H9 (cell line): Measurements from ENCODE around the gene IL1RL2. TPM values are rescaled to one million over a fixed set of nuclear protein-coding genes. Genes with fewer than 3 reads are reported as not detected.

Experiments used
- DNase-seq: peaks from one replicate; pipeline ENCODE4 v3.0.0-alpha.2; 2017
- H2AFZ ChIP-seq: one replicate; pipeline ENCODE4 v1.6.1; 2013; ENCODE audit warnings: mild to moderate bottlenecking, low read length, control low read depth, moderate library complexity
- H2AK5ac ChIP-seq: 2 replicates; pipeline ENCODE4 v1.6.1; 2013; ENCODE audit warnings: low read length, control low read depth, mixed read lengths; ENCODE audit not compliant: insufficient read length
- H2BK120ac ChIP-seq: one replicate; pipeline ENCODE4 v1.6.1; 2013; ENCODE audit warnings: low read depth, mild to moderate bottlenecking, low read length, control low read depth, inconsistent platforms; ENCODE audit not compliant: poor library complexity, severe bottlenecking
- H2BK12ac ChIP-seq: 2 replicates; pipeline ENCODE4 v1.6.1; 2013; ENCODE audit warnings: low read length, control low read depth, mixed read lengths, low read depth; ENCODE audit not compliant: insufficient read length
- H2BK15ac ChIP-seq: 2 replicates; pipeline ENCODE4 v1.6.1; 2013; ENCODE audit warnings: low read depth, low read length, control low read depth
- H2BK20ac ChIP-seq: one replicate; pipeline ENCODE4 v1.6.1; 2013; ENCODE audit warnings: low read depth, mild to moderate bottlenecking, low read length, control low read depth, inconsistent platforms; ENCODE audit not compliant: poor library complexity, severe bottlenecking
- H2BK5ac ChIP-seq: 2 replicates; pipeline ENCODE4 v1.6.1; 2013; ENCODE audit warnings: low read length, control low read depth, mixed read lengths; ENCODE audit not compliant: insufficient read length
- H3K14ac ChIP-seq: 2 replicates; pipeline ENCODE4 v1.6.1; 2013; ENCODE audit warnings: low read length, control low read depth; ENCODE audit not compliant: insufficient read depth
- H3K18ac ChIP-seq: 2 replicates; pipeline ENCODE4 v1.6.1; 2013; ENCODE audit warnings: low read depth, mild to moderate bottlenecking, mixed read lengths, low read length, control low read depth; ENCODE audit not compliant: insufficient read length
- H3K23ac ChIP-seq: 2 replicates; pipeline ENCODE4 v1.6.1; 2013; ENCODE audit warnings: low read length, control low read depth, mixed read lengths, low read depth; ENCODE audit not compliant: insufficient read length
- H3K23me2 ChIP-seq: 2 replicates; pipeline ENCODE4 v1.6.1; 2013; ENCODE audit warnings: low read depth, mild to moderate bottlenecking, mixed read lengths, low read length, control low read depth; ENCODE audit not compliant: insufficient read length, poor library complexity, severe bottlenecking
- H3K27ac ChIP-seq: 2 replicates; pipeline ENCODE4 v1.5.1; 2013; ENCODE audit warnings: low read length, control low read depth, mixed read lengths, low read depth; ENCODE audit not compliant: insufficient read length
- H3K27me3 ChIP-seq: 2 replicates; pipeline ENCODE4 v1.6.1; 2013; ENCODE audit warnings: low read length, control low read depth, inconsistent platforms; ENCODE audit not compliant: insufficient read depth
- H3K4ac ChIP-seq: 2 replicates; pipeline ENCODE4 v1.6.1; 2013; ENCODE audit warnings: low read depth, mild to moderate bottlenecking, control low read depth, inconsistent platforms, low read length, moderate library complexity
- H3K4me1 ChIP-seq: 2 replicates; pipeline ENCODE4 v1.6.1; 2013; ENCODE audit warnings: low read length, control low read depth, inconsistent platforms; ENCODE audit not compliant: insufficient read depth
- H3K4me2 ChIP-seq: 2 replicates; pipeline ENCODE4 v1.6.1; 2013; ENCODE audit warnings: low read length, control low read depth, mixed read lengths; ENCODE audit not compliant: insufficient read length, insufficient read depth
- H3K56ac ChIP-seq: 2 replicates; pipeline ENCODE4 v1.6.1; 2013; ENCODE audit warnings: low read depth, mild to moderate bottlenecking, mixed read lengths, low read length, control low read depth; ENCODE audit not compliant: insufficient read length
- H3K79me1 ChIP-seq: 2 replicates; pipeline ENCODE4 v1.6.1; 2013; ENCODE audit warnings: low read depth, mild to moderate bottlenecking, moderate library complexity, low read length, control low read depth, inconsistent platforms; ENCODE audit not compliant: insufficient read depth, poor library complexity, severe bottlenecking
- H3K79me2 ChIP-seq: 2 replicates; pipeline ENCODE4 v1.6.1; 2013; ENCODE audit warnings: low read length, control low read depth, inconsistent platforms; ENCODE audit not compliant: insufficient read depth
- H3K9ac ChIP-seq: 2 replicates; pipeline ENCODE4 v1.6.1; 2013; ENCODE audit warnings: low read length, control low read depth, mixed read lengths; ENCODE audit not compliant: insufficient read length; ENCODE audit errors: extremely low read depth
- H3K9me3 ChIP-seq: one replicate; pipeline ENCODE4 v1.6.1; 2013; ENCODE audit warnings: low read depth, low read length, inconsistent platforms; ENCODE audit not compliant: control insufficient read depth
- H3T11ph ChIP-seq: one replicate; pipeline ENCODE4 v1.6.1; 2013; ENCODE audit warnings: mild to moderate bottlenecking, low read length, control low read depth, inconsistent platforms
- H4K20me1 ChIP-seq: one replicate; pipeline ENCODE4 v1.6.1; 2013; ENCODE audit not compliant: control insufficient read depth, insufficient read length, insufficient read depth
- H4K5ac ChIP-seq: 2 replicates; pipeline ENCODE4 v1.6.1; 2013; ENCODE audit warnings: low read depth, mild to moderate bottlenecking, mixed read lengths, low read length, control low read depth; ENCODE audit not compliant: insufficient read length
- H4K8ac ChIP-seq: replicated peaks from 2 replicates; pipeline ENCODE4 v1.6.1; 2013; ENCODE audit warnings: low read length, control low read depth, mixed read lengths, low read depth; ENCODE audit not compliant: insufficient read length
- H4K91ac ChIP-seq: 2 replicates; pipeline ENCODE4 v1.6.1; 2013; ENCODE audit warnings: low read depth, mild to moderate bottlenecking, moderate library complexity, mixed read lengths, low read length, control low read depth; ENCODE audit not compliant: insufficient read length
- H3K27ac Mint-ChIP-seq, 3 experiments: 2 replicates in 2 of 3; 3 replicates in 1 of 3; pipeline ENCODE4 v1.8.0; 2020 to 2021; ENCODE audit warnings: mixed read lengths in 3 of 3, mild to moderate bottlenecking in 1 of 3, moderate library complexity in 1 of 3
- H3K27me3 Mint-ChIP-seq: 2 replicates; pipeline ENCODE4 v1.8.0; 2021; ENCODE audit warnings: low read depth, mild to moderate bottlenecking, moderate library complexity, mixed read lengths
- H3K36me3 Mint-ChIP-seq, 3 experiments: 2 replicates in 2 of 3; 3 replicates in 1 of 3; pipeline ENCODE4 v1.8.0; 2020 to 2021; ENCODE audit warnings: low read depth in 3 of 3, mixed read lengths in 3 of 3; ENCODE audit not compliant: insufficient read depth in 1 of 3
- H3K4me1 Mint-ChIP-seq, 2 experiments: 2 replicates each; pipeline ENCODE4 v1.8.0; 2020; ENCODE audit warnings: mixed read lengths in 2 of 2
- H3K4me3 Mint-ChIP-seq, 2 experiments: 2 replicates in 1 of 2; 3 replicates in 1 of 2; pipeline ENCODE4 v1.8.0; 2020 to 2021; ENCODE audit warnings: mild to moderate bottlenecking in 2 of 2, mixed read lengths in 2 of 2, moderate library complexity in 1 of 2
- H3K9me3 Mint-ChIP-seq, 2 experiments: 2 replicates in 1 of 2; 3 replicates in 1 of 2; pipeline ENCODE4 v1.8.0; 2020; ENCODE audit warnings: mild to moderate bottlenecking in 2 of 2, mixed read lengths in 2 of 2, moderate library complexity in 1 of 2
- WGBS: extraction: QIAGEN DNeasy Blood & Tissue Kit; methylation state at CpG from one replicate; pipeline ENCODE4 v1.1.7; 2013; ENCODE audit warnings: missing lambda C conversion rate, low lambda C conversion rate, mixed read lengths; ENCODE audit not compliant: insufficient read length; ENCODE audit errors: extremely low coverage; 5-methylcytosine and 5-hydroxymethylcytosine counted together
- total RNA-seq: library from RNA; stranded (reverse); gene quantifications from 2 replicates; pipeline ENCODE4 v1.2.1, GENCODE V29; 2021
- TF ChIP-seq, protein P1 (sequence below): fragments of 200-600 bp; sonication (generic); conservative IDR thresholded peaks from 3 replicates; pipeline ENCODE4 v1.8.0; 2021; ENCODE audit warnings: antibody characterized with exemption, mild to moderate bottlenecking

Gene IL1RL2
- total RNA-seq, 1 experiment from 2014 or later, result not detected

DNA sequence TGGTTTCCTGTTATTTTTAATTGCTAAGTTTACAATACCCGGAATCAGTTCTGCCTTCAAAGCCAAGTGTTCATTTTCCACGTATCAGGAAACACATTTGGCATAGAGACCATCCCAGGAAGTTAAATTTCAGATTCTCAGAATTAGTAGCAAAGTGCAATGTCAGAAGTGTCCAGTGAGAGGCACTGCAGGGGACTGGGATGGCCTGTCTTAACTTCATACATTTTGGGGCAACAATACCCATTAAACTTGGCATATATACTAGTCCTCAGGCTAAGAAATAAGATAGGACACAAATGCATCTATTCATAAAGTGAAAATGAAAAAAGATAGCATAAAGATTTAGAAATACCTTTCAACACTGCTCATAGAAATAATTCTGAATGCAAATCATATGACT is 1.5 kb upstream of the IL1RL2 start:
- Histone ChIP-seq H3K4me2 (no peak overlapping the region), H4K8ac (no peak overlapping the region), H3K27me3 (peaks cover 4% of the 10 kb centered on the region), H3K23me2 (no peaks in the 10 kb centered on the region), H3K27ac (no peak overlapping the region), H3T11ph (no peak overlapping the region), H3K79me1 (no peaks in the 10 kb centered on the region), H2BK20ac (no peak overlapping the region), H2BK5ac (no peak overlapping the region), H4K20me1 (no peaks in the 10 kb centered on the region), H2BK12ac (no peak overlapping the region), H3K14ac (no peak overlapping the region), H3K9me3 (no peaks in the 10 kb centered on the region), H3K9ac (no peak overlapping the region), H2AK5ac (no peak overlapping the region), H2AFZ (no peak overlapping the region), H2BK120ac (no peak overlapping the region), H3K4ac (no peak overlapping the region), H3K79me2 (no peaks in the 10 kb centered on the region), H4K5ac (no peak overlapping the region), H3K56ac (no peak overlapping the region), H3K18ac (no peak overlapping the region), H3K23ac (no peak overlapping the region), H2BK15ac (no peak overlapping the region), H3K4me1 (no peaks in the 10 kb centered on the region), H4K91ac (no peak overlapping the region)
- H3K27ac Mint-ChIP-seq, result no peak overlapping the region
- H3K4me1 Mint-ChIP-seq, result peaks cover 0 to 4% of the 10 kb centered on the region in 2 experiments; a peak in 1 of 4 replicates
- TF ChIP-seq, protein P1, sequence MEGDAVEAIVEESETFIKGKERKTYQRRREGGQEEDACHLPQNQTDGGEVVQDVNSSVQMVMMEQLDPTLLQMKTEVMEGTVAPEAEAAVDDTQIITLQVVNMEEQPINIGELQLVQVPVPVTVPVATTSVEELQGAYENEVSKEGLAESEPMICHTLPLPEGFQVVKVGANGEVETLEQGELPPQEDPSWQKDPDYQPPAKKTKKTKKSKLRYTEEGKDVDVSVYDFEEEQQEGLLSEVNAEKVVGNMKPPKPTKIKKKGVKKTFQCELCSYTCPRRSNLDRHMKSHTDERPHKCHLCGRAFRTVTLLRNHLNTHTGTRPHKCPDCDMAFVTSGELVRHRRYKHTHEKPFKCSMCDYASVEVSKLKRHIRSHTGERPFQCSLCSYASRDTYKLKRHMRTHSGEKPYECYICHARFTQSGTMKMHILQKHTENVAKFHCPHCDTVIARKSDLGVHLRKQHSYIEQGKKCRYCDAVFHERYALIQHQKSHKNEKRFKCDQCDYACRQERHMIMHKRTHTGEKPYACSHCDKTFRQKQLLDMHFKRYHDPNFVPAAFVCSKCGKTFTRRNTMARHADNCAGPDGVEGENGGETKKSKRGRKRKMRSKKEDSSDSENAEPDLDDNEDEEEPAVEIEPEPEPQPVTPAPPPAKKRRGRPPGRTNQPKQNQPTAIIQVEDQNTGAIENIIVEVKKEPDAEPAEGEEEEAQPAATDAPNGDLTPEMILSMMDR, result peak; percentile 65
- DNase-seq, result no peak
- H3K27me3 Mint-ChIP-seq, result peaks cover 44% of the 10 kb centered on the region
- H3K9me3 Mint-ChIP-seq, result peaks cover 0 to 2% of the 10 kb centered on the region in 2 experiments; a peak in 1 of 5 replicates
- H3K36me3 Mint-ChIP-seq, result no peaks in the 10 kb centered on the region
- WGBS, result no CpG with 5 or more reads among the region's 2 CpGs
- no peak overlapping the region for H3K4me3 Mint-ChIP-seq
